Activated T-helper 2 cell treated with anti-CD3 and anti-CD28 coated beads, Interferon-gamma antibody, Interleukin-2, Interleukin-4, amounts not matched to agents 10 μg/mL and 5 μg/mL and 100 μg/mL, durations not matched to agents 14 hours and 24 hours and 36 hours (primary cell): ENCODE results near the gene HDAC10. TPM values are rescaled to one million over a fixed set of nuclear protein-coding genes. Genes with fewer than 3 reads are reported as not detected.
"Not testable (repeated sequence)": the region's sequence is repeated elsewhere in the genome, so short reads cannot be mapped to it uniquely, and the experiment has no call there.

ENCODE experiments used
- DNase-seq: peaks from one replicate; pipeline ENCODE4 v3.0.0; 2021; ENCODE audit warnings: low spot score
- H3K27ac Mint-ChIP-seq: one replicate; pipeline ENCODE4 v1.8.0; 2021; ENCODE audit warnings: mixed read lengths
- H3K27me3 Mint-ChIP-seq: one replicate; pipeline ENCODE4 v1.8.0; 2021; ENCODE audit warnings: low read depth, mixed read lengths
- H3K36me3 Mint-ChIP-seq: one replicate; pipeline ENCODE4 v1.8.0; 2021; ENCODE audit warnings: low read depth, mixed read lengths
- H3K4me1 Mint-ChIP-seq: one replicate; pipeline ENCODE4 v1.8.0; 2021; ENCODE audit warnings: low read depth, mixed read lengths
- H3K4me3 Mint-ChIP-seq: one replicate; pipeline ENCODE4 v1.8.0; 2021; ENCODE audit warnings: low read depth, mild to moderate bottlenecking, moderate library complexity, mixed read lengths
- H3K9me3 Mint-ChIP-seq: one replicate; pipeline ENCODE4 v1.8.0; 2021; ENCODE audit warnings: mixed read lengths
- intact Hi-C: fragments of 100-400 bp; cut with micrococcal nuclease; formaldehyde crosslinking; loops from one replicate; pipeline ENCODE4 v1.15.1; 2023
- total RNA-seq: library from RNA; stranded (reverse); gene quantifications from 2 replicates; pipeline ENCODE4 v1.2.3, GENCODE V29; 2022

The HDAC10 gene
- total RNA-seq, 1 donor from 2014 or later = 60.0 TPM

DNA sequence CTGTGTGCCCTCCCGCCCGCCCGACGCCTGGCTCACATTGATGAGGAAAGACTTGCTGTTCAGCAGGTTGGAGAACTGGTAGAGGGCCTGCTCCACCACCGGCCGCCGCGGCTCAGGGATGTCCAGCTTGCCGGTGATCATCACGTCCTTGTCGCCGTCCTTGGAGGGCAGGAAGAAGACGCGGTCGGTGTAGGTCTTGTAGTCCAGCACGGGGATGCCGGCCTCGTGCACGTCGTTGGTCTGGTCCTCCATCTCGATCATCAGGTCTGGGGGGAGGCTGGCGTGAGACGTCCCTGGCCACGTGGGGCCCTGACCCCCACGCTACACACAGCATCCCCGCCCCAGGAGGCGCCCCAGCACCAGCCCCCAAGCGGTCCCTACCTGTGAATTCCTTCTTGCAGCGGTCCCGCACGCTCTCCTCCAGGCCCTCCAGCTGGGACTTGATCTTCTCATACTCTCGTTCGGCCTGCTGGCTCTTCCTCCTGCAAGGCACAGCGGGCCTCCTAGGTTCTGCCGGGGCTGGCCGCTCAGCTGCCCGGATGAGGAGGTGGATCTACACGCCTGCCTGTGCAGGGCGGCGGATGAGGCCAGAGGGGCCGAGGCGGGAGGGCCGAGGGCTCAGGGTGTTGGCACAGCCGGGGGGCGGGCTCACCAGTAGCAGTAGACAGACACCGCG, 29.8 kb upstream of the HDAC10 start:
- H3K4me3 Mint-ChIP-seq = no peak overlapping the region
- H3K9me3 Mint-ChIP-seq = no peaks in the 10 kb centered on the region
- no peak overlapping the region for H3K27ac Mint-ChIP-seq
- intact Hi-C loops = no loop called here
- no peak for DNase-seq
- H3K36me3 Mint-ChIP-seq = no peaks in the 10 kb centered on the region
- H3K4me1 Mint-ChIP-seq = no peaks in the 10 kb centered on the region
- no peaks in the 10 kb centered on the region for H3K27me3 Mint-ChIP-seq

DNA sequence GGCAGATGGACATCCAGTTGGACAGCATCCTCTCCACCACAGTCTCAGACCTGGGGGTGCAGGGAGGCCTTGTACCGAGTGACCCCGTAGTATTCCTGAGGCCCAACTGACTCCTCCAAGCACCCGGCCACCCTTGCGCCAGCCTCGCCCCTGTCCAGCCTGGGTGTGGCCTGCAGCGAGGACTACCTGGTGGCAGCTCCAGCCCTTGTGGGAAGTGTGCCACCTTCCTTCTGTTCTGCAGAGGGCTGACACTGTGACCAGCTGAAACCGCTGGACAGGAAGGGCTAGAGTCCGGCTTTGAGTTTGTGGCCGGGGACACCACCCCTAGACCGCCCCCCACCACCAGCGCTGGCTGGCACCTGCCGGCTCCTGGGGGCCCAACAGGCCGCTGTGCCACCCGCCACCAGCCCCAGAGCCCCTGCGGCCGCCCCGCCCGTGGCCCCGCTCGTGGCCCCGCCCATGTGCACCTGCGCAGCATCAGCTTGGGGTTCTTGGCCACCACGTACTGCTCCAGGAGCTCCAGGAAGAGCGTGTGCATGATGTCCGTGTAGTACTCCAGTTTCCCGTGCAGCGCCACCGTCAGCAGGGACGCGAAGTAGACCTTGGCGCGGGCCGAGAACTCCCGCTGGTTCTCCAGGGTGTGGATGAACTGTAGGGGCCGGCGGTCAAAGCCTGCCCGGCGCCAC, 29.1 kb upstream of the HDAC10 start:
- intact Hi-C loops = no loop called here
- Mint-ChIP-seq H3K27me3 (no peaks in the 10 kb centered on the region), H3K9me3 (no peaks in the 10 kb centered on the region), H3K4me3 (no peak overlapping the region), H3K4me1 (no peaks in the 10 kb centered on the region), H3K27ac (no peak overlapping the region), H3K36me3 (no peaks in the 10 kb centered on the region)
- no peak for DNase-seq

DNA sequence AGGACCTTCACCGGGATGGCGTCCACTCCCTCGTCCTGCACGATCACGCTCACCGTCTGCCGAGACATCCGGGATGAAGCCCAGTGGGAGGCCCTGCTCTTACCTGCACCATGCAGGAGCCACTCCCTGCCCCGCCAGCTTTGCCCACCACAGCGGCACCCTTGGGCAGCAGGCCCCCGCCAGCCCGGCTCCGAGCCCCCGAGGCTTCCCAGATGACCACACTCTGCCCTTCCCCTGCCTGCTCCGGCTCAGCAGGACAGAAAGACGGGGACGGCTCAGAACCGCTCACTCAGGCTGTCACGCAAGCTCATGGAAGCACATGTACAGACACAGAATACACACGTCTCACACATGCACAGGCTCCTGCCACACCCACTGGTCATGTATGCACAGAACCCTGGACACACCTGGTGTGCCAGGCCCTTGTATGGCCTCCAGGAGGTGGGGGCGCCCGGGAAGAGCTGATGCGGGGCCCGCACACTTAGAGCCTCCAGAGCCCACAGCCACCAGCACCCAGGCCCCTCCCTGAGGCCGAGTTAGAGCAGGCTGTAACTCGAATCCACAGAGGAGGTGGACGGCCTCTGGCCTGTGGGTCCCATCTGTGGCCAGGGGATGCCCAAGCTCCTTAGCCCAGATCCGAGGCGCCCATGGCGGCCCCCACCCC, 28.0 kb upstream of the HDAC10 start:
- H3K27me3 Mint-ChIP-seq = peaks cover under 1% of the 10 kb centered on the region
- H3K36me3 Mint-ChIP-seq = no peaks in the 10 kb centered on the region
- no peak overlapping the region for H3K27ac Mint-ChIP-seq
- intact Hi-C loops = no loop called here
- no peaks in the 10 kb centered on the region for H3K9me3 Mint-ChIP-seq
- no peaks in the 10 kb centered on the region for H3K4me1 Mint-ChIP-seq
- H3K4me3 Mint-ChIP-seq = no peak overlapping the region
- DNase-seq = no peak

DNA sequence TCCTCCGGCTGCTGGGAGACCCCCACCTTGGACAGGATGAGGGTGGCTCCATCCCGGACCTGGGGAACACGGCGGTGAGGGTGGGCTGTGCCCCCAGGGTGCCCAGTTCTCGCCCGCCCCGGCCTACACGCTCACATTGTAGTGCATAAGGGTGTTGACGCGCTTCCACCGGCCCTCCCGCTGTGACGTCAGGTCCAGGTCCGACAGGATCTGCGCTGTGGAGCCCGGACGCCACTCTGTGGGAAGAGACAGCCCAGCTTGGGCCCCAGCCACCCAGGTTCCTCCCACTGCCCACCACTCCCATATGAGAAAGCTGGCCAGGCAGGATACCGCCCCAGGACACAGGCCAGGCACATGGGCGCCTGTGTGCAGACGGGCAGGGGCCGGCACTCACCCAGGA, 27.4 kb upstream of the HDAC10 start:
- no peak overlapping the region for H3K4me3 Mint-ChIP-seq
- intact Hi-C loops = no loop called here
- no peaks in the 10 kb centered on the region for H3K9me3 Mint-ChIP-seq
- no peaks in the 10 kb centered on the region for H3K36me3 Mint-ChIP-seq
- no peak overlapping the region for H3K27ac Mint-ChIP-seq
- peaks cover 4% of the 10 kb centered on the region for H3K27me3 Mint-ChIP-seq
- DNase-seq = no peak
- no peaks in the 10 kb centered on the region for H3K4me1 Mint-ChIP-seq

DNA sequence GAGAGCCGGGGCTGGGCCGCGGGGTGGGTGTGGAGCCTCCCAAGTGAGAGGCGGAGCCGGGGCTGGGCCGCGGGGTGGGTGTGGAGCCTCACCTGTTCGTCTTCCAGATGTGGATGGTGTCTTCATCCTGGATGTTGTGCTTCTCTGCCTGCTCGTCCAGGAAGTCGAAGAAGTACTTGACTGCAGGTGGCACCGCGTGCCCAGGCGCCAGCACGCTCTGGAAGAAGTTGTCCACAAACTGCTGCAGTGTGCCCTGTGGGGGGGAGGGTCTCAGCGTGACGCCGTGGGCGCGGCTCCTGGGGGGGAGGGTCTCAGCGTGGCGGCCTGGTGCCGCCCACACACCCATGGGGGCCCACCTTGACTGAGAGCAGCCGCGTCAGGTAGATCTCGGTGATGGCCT, 26.7 kb upstream of the HDAC10 start:
- Mint-ChIP-seq H3K9me3 (no peaks in the 10 kb centered on the region), H3K27ac (no peak overlapping the region), H3K27me3 (peaks cover 6% of the 10 kb centered on the region), H3K36me3 (no peaks in the 10 kb centered on the region), H3K4me1 (no peaks in the 10 kb centered on the region), H3K4me3 (no peak overlapping the region)
- intact Hi-C loops = no loop called here
- no peak for DNase-seq

DNA sequence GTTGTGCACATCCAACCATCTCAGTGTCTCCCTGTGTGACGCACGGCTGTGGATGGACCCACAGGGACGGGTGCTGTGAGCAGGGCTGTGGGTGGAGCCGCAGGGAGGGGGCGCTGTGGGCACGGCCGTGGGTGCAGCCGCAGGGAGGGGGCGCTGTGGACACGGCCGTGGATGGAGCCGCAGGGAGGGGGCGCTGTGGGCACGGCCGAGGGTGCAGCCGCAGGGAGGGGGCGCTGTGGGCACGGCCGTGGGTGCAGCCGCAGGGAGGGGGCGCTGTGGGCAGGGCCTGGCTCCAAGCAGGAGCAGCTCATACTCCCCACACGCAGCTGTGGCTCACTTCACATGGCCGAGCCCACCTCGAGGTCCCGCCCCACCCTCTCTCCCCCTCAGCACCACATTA, 25.1 kb upstream of the HDAC10 start:
- intact Hi-C loops = no loop called here
- Mint-ChIP-seq H3K27ac (no peak overlapping the region), H3K4me3 (no peak overlapping the region), H3K36me3 (no peaks in the 10 kb centered on the region), H3K4me1 (no peaks in the 10 kb centered on the region), H3K27me3 (peaks cover 10% of the 10 kb centered on the region), H3K9me3 (no peaks in the 10 kb centered on the region)
- no peak for DNase-seq

DNA sequence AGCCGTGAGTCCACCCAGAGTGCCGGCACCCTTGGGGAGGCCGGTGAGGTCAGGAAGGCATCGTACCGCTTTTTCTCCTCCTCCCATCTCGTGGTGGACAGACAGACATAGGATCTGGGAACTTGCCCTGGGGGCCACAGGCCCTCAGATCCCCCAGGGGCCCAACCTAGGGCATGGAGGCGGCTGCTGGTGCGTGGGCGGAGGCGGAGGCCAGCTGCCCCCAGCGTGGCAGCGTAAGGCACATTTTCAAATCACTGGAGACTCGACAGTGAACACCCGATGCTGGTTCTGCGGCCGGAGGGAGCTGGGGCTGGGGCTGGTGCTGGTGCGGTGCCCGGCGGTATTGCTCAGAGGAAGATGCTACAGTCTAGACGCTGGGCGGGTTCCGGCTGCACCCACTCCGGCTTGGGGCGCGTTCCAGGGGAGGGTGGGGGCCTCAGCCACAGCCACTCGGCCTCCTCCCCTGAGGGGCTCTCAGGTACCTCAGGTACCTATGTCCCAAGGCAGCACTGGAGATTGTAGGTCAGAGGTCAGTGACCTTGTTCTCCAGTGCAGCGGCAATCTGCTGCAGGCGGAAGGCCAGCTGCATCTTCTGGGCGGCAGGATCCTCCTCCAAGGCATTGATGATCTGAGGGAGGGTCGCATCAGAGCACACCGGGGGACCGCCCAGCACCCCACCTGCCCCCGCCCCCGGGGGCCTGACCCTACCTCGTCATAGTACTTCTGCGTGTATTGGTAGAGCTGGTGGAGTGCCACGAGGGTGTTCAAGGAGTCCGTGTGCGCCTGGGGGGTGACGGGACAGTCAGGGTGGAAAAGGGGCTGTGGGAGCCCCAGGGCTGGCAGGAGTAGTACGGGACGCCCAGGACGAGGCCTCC, 24.4 kb upstream of the HDAC10 start:
- intact Hi-C loops = no loop called here

DNA sequence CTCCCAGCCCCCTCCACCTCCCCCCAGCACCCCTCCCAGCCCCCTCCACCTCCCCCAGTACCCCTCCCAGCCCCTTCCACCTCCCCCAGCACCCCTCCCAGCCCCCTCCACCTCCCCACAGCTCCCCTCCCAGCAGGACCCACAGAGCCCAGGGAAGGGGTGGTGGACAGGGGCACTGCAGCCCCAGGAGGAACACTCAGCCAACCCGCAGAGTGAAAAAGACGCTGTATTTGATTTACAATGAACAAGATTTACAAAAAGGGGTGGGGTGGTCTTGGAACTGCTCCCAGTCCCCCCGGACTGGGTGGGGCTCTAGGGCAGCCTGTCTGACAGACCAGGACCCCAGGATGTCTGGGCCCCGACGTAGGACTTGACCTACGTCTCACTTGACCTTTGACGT, 23.7 kb upstream of the HDAC10 start:
- Mint-ChIP-seq H3K27me3 (peaks cover 12% of the 10 kb centered on the region), H3K27ac (no peak overlapping the region), H3K4me3 (no peak overlapping the region), H3K4me1 (no peaks in the 10 kb centered on the region), H3K9me3 (no peaks in the 10 kb centered on the region), H3K36me3 (no peaks in the 10 kb centered on the region)
- intact Hi-C loops = loop anchor here (1.0 to 5.0 kb wide), 3 partner anchors 38 to 68 kb away; partner anchors contain the start of gene DENND6B
- DNase-seq = no peak

More for the DNA sequence above, 24.4 kb upstream of the HDAC10 start:
- H3K27me3 Mint-ChIP-seq = peaks cover 12% of the 10 kb centered on the region
- H3K4me1 Mint-ChIP-seq = no peaks in the 10 kb centered on the region
- no peak for DNase-seq
- no peaks in the 10 kb centered on the region for H3K9me3 Mint-ChIP-seq
- H3K36me3 Mint-ChIP-seq = no peaks in the 10 kb centered on the region
- no peak overlapping the region for H3K27ac Mint-ChIP-seq
- no peak overlapping the region for H3K4me3 Mint-ChIP-seq

DNA sequence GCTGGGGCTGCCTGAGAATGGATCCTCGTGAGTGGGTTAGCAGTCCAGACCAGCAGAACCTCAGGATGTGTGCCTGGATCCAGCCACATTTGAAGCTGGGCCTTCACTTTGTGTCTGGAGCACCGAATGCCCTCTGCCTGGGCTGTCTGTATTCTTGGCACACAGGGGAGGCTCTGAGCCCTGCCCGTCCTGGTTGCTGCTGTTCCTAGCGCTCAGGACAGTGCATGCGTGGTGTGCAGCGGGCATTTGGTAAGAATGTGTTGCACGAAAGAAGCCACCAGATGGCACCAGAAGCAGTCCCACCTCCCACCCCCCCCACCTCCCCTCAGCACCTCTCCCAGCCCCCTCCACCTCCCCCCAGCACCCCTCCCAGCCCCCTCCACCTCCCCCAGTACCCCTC, 23.2 kb upstream of the HDAC10 start:
- H3K4me3 Mint-ChIP-seq = no peak overlapping the region
- peaks cover 12% of the 10 kb centered on the region for H3K27me3 Mint-ChIP-seq
- no peaks in the 10 kb centered on the region for H3K36me3 Mint-ChIP-seq
- DNase-seq = no peak
- no peaks in the 10 kb centered on the region for H3K4me1 Mint-ChIP-seq
- intact Hi-C loops = loop anchor here (1.0 to 5.0 kb wide), 3 partner anchors 38 to 68 kb away; partner anchors contain the start of gene DENND6B
- H3K9me3 Mint-ChIP-seq = no peaks in the 10 kb centered on the region
- H3K27ac Mint-ChIP-seq = no peak overlapping the region

DNA sequence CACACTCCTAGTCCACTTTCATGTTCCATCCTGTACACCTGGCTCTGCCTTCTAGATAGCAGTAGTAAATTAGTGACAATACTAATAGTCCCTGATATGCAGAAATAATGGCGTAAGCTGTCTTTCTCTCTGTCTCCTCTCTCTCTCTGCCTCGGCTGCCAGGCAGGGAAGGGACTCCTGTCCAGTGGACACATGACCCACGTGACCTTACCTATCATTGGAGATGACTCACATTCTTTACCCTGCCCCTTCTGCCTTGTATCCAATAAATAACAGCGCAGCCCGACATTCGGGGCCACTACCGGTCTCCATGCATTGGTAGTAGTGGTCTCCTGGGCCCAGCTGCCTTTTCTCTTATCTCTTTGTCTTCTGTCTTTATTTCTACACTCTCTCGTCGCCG, 22.7 kb upstream of the HDAC10 start:
- not testable (repeated sequence) for H3K27ac Mint-ChIP-seq, H3K36me3 Mint-ChIP-seq, H3K4me1 Mint-ChIP-seq, H3K9me3 Mint-ChIP-seq, H3K4me3 Mint-ChIP-seq, DNase-seq
- H3K27me3 Mint-ChIP-seq = peaks cover 12% of the 10 kb centered on the region
- intact Hi-C loops = loop anchor here (1.0 to 5.0 kb wide), 3 partner anchors 39 to 69 kb away; partner anchors contain the start of gene DENND6B

DNA sequence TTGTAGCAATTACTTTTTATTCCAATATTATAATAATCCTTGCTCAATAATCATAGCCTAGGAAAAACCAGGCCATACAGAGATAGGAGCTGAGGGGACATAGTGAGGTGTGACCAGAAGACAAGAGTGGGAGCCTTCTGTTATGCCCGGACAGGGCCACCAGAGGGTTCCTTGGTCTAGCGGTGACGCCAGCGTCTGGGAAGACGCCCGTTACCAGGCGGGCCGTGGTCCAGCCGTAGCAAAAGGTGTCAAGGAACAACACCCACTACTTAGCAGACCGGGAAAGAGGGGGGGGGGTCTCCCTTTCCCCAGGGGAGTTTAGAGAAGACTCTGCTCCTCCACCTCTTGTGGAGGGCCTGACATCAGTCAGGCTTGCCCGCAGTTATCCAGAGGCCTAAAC, 22.3 kb upstream of the HDAC10 start:
- intact Hi-C loops = loop anchor here (5.0 kb wide), 2 partner anchors 39 to 54 kb away; partner anchors contain the start of gene DENND6B
- not testable (repeated sequence) for H3K27ac Mint-ChIP-seq, H3K4me3 Mint-ChIP-seq

DNA sequence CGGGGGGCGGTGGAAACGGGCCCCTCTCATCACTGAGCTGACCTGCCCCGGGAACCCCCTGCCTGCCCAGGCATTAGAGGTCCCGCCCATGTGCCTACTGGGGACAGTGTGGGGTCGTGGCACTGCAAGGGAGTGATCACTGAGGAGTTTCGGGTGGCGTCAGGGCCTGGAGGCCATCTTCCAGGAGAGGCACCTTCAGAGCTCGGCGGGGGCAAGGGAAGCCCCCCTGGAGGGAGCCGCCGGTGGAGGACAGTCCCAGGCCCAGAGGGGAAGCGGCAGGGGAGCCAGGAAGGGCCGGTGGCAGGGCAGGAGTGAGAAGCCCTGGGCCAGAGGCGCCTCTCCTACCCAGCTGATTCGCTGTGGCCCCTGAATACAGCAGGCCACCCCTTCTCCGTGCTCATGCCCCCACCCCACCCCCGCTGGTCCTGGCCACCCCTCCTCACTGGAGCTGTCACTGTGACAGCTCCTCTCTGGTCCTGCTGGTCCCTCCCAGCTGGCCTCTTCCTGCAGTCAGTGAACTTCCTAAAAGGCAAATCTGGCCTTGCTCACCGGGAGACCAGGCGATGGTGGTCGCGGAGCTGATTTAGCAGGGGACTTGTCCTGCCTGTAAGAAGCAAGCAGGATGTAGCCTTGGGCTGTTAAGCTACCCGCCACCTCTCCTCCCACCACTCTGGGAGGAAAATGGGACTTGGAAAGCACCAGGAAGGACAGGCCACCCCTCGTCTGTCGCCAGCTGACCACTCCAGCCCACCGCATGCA, 21.2 kb upstream of the HDAC10 start:
- no peaks in the 10 kb centered on the region for H3K9me3 Mint-ChIP-seq
- no peak overlapping the region for H3K4me3 Mint-ChIP-seq
- no peak overlapping the region for H3K27ac Mint-ChIP-seq
- no peaks in the 10 kb centered on the region for H3K36me3 Mint-ChIP-seq
- DNase-seq = no peak
- intact Hi-C loops = loop anchor here (5.0 kb wide), 2 partner anchors 40 to 55 kb away; partner anchors contain the start of gene DENND6B
- H3K4me1 Mint-ChIP-seq = peaks cover 1% of the 10 kb centered on the region
- peaks cover 15% of the 10 kb centered on the region for H3K27me3 Mint-ChIP-seq

More for the DNA sequence above, 22.3 kb upstream of the HDAC10 start:
- not testable (repeated sequence) for H3K36me3 Mint-ChIP-seq, H3K4me1 Mint-ChIP-seq, DNase-seq, H3K9me3 Mint-ChIP-seq
- peaks cover 12% of the 10 kb centered on the region for H3K27me3 Mint-ChIP-seq
